Measurements from ENCODE around the gene PRPF18.

Gene PRPF18

DNA sequence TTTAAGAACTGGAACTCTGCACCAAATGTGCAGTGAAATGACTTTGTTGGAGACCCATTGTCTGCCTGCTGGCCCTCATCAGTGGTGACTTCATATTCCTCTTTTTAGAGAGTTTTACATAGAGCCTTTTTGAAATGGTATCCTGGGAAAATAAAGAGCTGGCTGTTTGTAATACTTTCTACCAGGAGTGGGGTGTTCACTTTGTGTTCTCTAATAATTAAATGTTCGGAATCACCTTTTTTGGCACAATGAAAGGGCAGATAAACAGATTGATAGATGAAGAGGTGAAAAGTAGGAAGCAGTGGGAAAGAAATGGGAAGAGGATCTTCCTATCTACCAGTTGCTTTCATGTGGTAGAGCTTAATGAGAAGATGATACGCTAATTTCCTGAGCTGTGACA is 55.5 kb downstream of the PRPF18 start:
- no peak for DNase-seq (ENCODE audit: low spot score)

DNA sequence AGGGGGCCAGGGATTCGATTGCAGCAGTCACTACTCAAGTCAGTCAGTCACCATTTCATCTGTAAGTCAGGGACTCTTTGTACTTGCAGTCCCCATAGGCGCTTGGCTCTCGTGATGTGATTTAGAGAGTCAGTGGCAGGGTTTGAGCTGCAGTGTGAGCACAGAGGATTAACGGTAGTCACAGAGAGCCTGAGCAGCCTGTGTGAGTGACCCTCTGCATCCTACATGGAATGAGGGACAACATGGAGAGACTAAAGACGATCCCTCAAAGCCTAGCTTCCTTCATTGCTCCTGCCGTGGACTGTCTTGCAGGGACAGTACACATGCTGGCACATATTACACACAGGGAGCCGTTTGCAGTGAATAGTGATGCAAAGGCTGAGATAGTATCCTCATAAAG is 56.3 kb downstream of the PRPF18 start:
- DNase-seq (ENCODE audit: low spot score) = no peak

DNA sequence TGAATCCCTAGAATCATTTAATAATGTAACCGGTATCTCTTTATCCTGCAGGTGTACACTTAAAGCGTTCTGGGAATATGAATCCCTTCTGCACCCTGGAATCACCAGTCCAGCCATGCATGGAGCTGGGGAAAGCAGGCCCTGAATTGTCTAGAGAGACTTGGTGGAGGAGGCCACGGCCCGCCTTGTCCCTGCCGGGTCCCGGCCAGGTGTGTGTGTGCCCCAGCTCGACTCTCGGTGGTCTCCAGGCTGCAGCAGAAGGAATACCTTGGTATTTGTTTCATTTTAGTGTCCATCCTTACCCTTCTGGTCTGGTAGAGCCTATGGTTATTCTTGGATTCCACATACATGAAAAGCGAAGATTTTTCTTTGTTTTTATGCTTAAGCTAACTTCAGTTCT is 58.1 kb downstream of the PRPF18 start:
- DNase-seq (ENCODE audit: low spot score) = no peak

DNA sequence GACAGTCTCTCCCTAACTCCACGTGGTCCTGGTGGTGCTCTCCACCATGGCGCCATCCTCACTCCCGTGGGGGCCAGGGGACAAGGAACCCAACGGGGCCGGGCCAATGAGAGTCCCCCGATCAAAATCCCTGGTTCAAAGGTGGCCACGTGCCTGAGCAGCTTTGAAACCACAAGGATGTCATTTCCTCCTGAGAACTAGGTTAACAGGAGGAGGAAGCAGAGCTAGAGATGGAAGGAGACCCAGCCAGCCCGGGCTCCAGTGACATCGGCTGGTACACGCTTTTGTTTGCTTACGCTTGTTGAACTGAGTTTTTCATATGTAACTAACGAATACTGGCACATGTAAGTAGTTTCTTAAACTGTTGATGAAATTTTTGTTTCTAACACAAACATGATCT is 61.7 kb downstream of the PRPF18 start:
- no peak for DNase-seq (ENCODE audit: low spot score)

DNA sequence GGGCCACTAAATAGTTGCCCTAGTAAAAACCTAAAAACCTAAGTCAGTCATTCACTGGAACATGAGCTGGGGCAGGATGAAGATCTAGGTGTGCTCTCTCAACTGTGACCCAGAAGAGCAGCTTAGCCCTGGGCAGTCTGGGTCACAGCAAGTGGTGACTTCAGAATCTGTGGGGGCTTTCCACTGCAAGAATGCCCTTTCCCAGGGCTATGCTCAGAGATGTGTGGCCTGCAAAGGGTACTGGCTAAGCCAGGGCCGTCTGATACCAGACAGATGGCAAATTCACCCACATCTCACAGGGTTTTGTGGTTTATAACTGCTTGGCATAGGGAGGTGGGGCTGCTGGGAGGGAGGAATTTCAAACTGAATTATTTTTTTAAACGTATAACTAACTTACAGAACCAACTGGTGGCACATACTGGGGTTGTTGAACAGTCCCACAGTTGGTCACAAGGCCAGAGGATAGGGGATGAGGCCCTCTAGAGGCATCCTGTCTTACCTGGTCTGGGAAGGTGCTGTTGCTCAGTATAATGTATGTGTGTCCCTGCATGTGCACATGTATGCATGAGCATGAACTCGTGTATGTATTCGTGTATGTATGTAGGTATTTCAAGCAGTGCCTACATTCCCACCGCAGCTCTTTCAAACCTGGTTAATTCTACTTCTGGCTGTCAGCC is 63.2 kb downstream of the PRPF18 start:
- no peak for DNase-seq (ENCODE audit: low spot score)

DNA sequence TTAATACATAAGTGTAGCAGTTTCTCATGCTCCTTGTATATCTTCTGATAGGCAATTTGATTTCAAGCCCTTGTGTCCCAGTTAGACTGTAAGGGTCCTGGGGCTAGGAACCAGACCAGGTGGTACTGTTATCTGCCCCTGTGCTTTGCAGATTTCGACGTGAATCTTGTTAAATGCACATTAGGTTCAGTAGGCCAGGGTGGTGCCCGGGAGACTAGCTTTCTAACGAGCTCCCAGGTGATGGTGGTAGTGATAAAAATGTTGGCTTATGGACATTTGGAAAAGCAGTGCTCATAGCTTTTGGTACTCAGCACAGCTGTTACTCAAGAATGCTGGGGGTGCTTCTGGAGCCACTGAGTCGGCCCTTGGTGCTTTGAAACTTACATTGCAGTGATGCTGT is 64.2 kb downstream of the PRPF18 start:
- no peak for DNase-seq (ENCODE audit: low spot score)

DNA sequence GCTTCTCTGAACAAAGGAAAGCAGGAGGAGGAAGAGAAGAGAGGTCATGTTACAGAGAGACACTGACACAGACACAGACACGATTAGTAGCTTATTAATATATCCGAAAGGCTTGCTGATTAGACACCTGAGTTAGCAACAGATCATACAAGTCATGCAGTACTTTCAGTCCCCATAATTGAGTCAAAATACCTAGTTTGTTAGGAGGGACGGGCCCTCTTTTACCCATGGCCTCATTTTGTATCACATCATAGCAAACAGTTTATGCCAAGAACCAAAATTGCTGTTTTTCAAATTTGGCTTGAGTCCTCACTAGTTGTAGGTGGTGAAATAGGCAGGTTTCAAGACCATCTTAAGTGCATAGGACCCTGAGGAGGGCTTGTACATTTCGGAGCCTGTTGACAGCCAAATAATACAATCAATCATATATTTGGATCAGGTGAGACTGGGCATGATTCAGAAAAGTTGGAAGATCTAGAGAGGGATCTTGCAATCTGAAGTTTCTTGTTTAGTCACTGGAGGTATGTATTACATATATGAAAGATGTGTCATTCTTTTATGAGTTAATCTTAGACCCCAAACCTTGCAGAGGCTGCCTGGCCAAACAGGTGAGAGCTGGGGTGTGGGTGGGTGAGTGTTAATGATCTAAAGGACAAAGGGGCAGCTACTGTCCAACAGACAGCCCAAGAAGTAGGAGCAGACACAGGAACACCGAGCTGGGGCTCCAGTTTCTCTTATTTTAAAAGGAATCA is 65.4 kb downstream of the PRPF18 start:
- no peak for DNase-seq (ENCODE audit: low spot score)

DNA sequence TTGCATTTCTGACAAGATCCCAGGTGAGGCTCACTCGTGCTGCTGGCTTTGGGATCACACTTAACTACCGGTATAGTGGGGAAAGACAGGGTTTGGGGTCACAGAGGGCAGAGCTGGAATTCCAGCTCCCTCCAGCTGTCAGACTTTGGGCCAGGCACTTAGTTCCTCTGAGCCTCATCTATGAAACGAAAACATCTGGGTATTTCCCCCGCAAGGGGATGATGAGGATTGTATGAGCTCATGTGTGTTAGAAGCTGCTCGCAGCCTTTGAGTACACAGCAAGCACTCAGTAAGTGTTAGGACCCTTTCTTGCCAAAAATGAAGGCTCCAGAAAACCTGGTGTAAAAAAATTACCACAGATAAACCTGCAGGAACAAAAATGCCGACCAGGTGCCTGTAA is 66.1 kb downstream of the PRPF18 start:
- no peak for DNase-seq (ENCODE audit: low spot score)

DNA sequence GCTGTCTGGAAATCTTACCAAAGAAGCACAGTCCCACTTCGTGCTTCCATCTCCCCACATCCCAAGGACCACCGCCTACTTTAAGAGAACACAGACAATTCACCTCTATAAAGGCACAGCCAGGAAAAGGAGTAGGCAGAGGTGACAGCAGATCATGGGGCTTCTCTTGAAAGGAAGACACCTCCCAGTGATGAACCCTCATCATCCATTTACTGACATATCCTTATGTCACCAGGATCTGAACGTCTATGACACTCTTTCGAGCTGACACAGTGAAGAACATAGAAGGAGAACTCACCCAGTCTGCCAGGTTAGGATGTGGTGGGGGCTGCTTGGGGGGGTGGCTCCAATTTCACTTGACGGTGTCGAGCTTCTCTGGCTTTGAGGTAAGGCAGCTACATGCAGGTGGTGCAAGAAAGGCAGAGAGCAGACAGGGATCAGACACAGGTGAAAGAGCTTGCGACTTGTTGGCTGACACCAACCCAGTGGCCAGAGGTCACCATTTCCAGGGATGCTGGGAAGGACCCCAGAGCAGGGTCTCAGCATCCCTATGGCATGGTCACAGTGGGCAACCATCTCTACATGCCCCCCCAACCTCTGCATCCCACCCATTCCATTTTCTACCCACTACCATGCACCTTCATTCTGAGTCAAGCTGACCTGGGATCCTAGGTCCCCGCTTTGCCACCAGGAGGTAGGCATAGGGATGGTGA is 67.5 kb downstream of the PRPF18 start:
- no peak for DNase-seq (ENCODE audit: low spot score)

DNA sequence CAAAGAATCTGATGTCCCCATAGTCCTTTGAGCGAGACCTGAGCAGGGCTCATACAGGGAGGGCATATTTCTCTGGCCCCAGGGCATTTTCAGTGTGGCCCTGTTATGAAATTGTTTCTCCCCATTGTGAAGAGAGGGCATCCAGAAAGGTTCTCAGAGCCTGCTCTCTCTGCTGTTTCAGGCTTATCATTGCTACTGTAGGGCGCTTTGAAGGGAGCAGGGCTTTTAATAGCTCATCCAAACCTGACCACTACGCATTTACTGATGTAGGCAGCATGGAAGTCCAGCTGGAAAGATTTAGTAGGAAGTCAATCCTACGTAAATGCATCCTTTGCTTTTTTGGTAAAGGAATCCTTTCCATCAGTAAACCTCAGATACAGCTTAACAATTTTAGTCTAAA is 68.1 kb downstream of the PRPF18 start:
- no peak for DNase-seq (ENCODE audit: low spot score)

DNA sequence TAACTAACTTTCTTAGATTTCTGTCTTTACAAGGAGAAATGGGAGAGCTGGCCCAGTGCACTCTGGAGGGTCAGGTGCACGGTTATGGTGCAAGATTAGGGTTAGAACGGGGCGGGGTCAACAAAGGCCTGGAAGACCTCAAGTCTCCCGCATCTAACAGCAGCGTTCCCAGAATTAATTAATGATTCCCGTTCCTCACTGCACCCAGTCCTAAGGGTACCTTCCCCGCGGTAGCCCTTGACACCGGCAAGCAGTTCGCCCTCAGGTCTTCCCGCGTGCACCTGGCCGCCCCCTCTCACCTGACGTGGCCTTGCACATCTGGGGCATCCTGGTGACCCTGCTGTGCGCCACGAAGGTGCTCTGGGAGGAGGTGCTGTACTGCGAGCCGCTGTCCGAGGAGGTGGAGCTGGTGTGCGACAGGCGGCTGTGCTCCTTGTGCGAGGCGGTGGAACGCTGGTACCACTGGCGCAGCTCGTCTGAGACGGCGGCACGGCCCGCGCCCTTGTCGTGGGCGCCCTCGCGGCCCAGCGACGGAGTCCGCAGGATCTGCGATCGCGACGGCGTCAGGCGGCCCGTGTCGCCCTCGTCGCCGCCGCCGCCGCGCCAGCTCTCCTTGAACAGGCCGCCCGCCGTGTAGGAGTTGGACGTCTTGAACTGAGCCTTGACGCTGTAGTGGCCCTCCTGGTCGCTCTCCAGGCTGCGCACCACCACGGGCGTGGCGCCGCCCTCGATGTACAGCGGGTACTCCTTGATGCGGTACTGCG is 69.8 kb downstream of the PRPF18 start:
- DNase-seq (ENCODE audit: low spot score) = no peak

DNA sequence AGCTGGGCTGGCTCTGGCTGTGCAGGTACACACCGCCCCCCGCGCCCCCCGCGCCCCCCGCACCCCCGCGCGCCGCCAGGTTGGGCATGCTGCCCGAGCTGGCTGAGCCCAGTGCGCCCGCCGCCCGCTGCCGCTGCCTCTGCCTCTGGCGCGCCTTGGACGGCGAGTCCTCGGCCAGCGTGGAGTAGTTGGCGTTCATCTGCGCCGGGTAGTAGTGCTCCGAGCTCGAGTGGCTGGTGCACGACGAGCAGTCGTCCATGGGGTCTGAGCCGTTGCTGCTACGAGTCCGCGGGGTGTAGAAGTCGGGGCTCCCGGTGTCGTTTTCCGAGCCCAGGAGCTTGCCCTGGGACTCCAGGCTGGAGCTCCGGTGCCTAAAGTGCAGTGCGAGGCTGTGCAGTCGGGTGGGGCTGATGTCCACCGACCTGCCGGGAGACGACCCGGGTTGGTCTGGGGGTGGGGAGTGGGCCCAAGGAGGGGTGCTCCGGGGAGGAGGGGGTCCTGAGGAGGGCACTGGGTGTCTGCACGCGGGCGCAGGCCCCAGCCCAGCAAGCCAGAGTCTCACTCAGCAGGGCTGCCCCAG is 70.4 kb downstream of the PRPF18 start:
- DNase-seq (ENCODE audit: low spot score) = no peak

DNA sequence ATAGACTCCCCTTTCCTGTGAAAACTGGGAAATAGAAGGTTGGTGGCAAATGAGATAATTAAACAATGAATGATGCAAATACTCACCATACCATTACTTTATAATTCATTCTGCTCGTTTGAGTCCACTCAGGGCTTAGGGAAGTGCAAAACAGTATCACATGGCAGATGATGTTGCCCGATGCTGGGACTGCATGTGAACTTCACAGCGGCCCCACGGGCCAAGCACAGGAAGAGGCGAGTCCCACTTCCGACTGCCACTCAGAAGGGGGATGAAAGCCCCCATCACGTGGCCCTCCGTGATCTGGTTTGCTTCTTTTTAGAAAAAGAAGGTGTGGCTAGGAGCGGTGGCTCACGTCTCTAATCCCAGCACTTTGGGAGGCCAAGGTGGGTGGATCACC is 71.5 kb downstream of the PRPF18 start:
- DNase-seq (ENCODE audit: low spot score) = no peak

DNA sequence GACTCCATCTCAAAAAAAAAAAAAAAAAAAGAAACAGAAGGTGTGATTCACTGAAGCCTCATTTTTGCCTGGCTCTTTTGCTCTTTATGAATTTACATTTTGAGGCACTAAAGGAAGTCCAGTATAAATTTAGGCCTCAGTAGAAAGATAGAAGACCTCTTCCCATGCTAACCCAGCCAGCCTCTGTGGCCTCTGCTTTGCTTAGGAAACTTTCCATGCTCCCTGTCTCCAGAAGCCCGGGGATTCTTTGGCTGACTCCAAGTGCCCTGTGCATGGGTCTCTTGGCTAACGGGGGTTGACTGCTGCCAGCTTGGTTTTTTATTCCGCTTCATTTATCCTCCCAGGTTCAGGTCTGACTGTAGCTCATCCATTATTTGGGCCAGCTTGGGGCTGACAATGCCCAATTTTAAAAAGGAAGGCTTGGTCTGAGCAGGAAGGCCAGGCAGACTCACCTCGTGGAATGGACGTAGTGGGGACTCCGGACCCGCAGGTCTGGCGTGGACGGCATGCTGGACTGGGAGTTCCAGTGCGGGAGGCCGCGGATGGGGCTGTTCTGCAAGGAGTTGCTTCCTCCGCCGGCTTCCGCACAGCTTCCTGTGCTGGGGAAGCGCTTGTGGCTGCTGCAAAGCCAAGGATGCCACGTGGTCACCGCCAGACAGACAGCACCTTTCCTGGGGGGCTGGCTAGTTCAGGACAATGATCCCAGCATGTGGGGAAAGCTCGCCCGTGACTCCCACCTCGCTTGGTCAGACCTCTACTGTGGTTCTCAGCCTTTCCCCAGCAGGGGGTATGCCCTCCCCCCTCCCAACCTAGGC is 72.3 kb downstream of the PRPF18 start:
- DNase-seq (ENCODE audit: low spot score) = no peak

DNA sequence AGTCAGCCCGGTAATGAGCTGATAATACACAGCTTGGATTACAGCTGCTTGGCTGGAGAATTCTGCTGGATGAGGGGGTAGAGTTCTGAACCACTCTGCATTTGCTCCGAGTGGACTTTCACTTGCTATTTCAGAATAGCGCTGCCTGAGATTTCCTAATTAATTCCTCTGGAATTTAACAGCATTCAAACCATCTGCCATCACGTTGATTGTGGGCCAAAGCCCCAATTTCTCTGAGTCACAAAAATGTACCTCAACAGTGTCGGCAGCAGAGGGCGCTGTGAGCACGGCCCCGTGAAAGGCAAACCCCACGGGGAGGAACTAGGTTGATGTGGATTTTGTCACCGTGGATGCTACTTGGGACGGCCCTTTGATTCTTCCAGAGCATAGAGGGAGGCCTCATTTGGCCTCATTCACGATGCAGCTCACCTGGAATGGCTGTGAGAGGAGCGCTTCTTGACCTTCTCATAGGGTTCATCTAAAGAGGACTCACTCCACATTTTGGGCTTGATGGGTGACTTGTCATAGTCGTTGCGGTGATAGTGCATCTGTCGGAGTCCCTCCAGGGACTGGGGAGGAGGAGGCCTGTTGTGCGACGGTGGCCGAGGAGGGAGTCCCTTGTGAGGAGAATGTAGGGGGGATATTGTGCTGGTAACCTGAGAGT is 73.3 kb downstream of the PRPF18 start:
- peak; percentile 73 for DNase-seq (ENCODE audit: low spot score)

DNA sequence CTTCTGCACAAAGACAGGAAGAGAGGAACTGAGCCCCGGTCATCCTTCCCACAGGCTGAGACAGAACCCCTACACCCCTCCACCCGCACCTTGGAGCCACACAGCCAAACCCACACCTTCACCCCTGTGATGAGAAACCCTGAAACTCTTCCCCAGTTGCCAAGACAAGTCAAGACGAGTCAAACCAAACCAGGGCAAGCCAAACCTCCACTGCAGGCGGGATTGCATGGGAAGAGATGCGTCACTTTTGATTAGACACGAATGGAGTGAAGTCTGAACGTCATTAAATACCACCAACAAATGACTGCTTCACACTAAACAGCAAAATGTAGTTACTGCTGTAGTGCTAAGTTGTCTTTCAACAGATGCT is 73.8 kb downstream of the PRPF18 start:
- DNase-seq (ENCODE audit: low spot score) = no peak

DNA sequence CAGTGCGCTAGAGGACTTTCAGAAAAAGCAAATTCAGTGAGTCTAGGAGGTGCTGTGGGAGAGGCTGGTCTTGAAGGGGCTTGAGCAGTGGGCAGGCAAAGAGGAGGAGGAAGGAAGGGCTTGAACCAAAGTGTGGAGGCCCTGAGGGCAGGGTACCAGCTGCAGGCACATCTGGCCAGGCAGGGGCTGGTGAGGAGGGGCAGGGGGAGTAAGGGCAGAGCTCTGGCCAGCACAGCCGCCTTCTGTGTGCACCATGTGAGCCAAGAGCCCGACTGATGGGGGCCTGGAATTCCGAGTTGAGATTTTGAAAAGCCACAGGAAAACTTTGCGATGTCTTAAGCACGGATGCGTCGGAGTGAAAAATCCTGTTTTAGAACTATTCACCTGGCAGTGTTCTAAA is 74.5 kb downstream of the PRPF18 start:
- DNase-seq (ENCODE audit: low spot score) = no peak

DNA sequence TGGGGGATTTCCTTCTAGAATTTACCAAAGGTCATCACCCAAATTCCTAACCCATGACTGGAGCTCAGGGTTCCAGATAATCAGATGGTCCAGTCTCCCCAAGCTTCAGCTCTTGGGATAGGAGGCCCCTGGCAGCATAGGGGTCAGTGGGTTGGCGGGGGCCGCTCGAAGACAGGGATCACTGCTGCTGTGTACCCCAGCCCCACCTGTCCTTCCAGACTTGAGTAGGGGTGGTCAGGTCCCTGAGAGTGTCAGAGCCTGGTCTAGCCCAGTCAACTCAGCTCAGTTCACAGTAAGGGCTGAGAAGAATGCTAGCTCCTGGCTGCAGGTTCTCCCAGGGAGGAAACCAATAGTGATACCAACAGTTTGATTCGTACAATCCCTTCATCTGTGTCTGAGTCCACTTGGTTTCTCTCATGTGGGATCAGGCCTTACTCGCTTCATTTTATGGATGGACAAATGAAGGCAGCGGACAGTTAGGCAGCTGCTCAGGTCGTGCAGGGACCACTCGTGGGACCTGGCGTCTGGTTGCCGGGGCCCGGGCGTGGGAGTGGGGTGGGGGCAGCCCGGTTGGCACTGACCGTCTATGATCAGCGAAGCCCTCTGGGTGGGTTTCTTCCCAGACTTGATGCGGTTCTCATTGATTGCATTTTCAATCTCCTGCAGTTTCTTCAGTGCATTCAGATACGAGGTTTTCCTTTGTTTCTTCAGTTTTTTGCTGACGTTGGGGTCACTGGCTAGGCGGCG is 78.9 kb downstream of the PRPF18 start:
- DNase-seq (ENCODE audit: low spot score) = no peak

DNA sequence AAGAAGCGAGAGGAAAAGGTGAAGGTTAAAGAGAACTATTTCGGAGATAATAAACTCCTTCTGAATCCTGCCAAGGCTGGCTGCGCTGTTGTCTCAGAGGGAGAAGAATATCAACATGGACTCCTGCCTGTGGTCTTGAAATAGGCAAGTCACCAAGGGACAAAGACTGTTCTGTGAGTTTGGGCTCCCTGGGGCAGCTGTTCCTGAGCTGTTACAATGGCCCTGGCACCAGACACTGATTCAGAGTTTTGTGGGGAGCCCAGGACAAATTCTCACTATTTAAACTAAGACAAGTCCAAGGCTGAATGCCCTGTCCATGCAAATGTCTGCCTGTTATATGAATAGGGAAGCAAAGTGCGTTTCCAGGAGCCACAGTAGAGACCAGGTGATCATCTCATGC is 81.4 kb downstream of the PRPF18 start:
- no peak for DNase-seq (ENCODE audit: low spot score)
